GM12865 (cell line): ENCODE results near the gene AKR7A2.

Source experiments
- DNase-seq: peaks from one replicate; pipeline ENCODE4 v3.0.0; 2010; ENCODE audit warnings: low read depth
- H3K4me3 ChIP-seq: 2 replicates; pipeline ENCODE4 v1.5.1; 2011; ENCODE audit warnings: mild to moderate bottlenecking, low read depth, low read length, control low read depth
- CTCF ChIP-seq: IDR thresholded peaks from 2 replicates; pipeline ENCODE4 v1.5.1; 2011; ENCODE audit warnings: low read length, control low read depth, low read depth, inconsistent platforms; ENCODE audit not compliant: insufficient read depth; ENCODE audit errors: missing control alignments

The AKR7A2 gene

GRCh38 chr1:19349999-19350398 is 38.1 kb upstream of the AKR7A2 start:
- DNase-seq, result no peak
- no peak overlapping the region for H3K4me3 ChIP-seq
- no peak for TF ChIP-seq CTCF

GRCh38 chr1:19348441-19349198 is 36.7 kb upstream of the AKR7A2 start:
- H3K4me3 ChIP-seq, result no peak overlapping the region
- TF ChIP-seq CTCF, result no peak
- no peak for DNase-seq

GRCh38 chr1:19347533-19348172 is 35.7 kb upstream of the AKR7A2 start:
- TF ChIP-seq CTCF, result no peak
- no peak overlapping the region for H3K4me3 ChIP-seq
- DNase-seq, result no peak

GRCh38 chr1:19346026-19346425 is 34.1 kb upstream of the AKR7A2 start:
- no peak overlapping the region for H3K4me3 ChIP-seq
- no peak for TF ChIP-seq CTCF
- no peak for DNase-seq

- no peak overlapping the region for H3K4me3 ChIP-seq
Measured at GRCh38 chr1:19345391-19345790, 33.4 kb upstream of the AKR7A2 start.

GRCh38 chr1:19344831-19345230 is 32.9 kb upstream of the AKR7A2 start:
- no peak for TF ChIP-seq CTCF
- no peak for DNase-seq
- H3K4me3 ChIP-seq, result no peak overlapping the region

More at GRCh38 chr1:19345391-19345790, 33.4 kb upstream of the AKR7A2 start:
- no peak for TF ChIP-seq CTCF
- DNase-seq, result no peak
